NCI-H2029 (cell line): ENCODE measurements around the gene SEMA5B.

Source experiments
- DNase-seq: peaks from one replicate; lab custom pipeline; 2025; lab: John Stamatoyannopoulos, UW

SEMA5B gene

GRCh38 chr3:122943828-122944190 lies 83.8 kb downstream of the SEMA5B start:
- DNase-seq, result no peak

GRCh38 chr3:122942937-122943827 lies 84.4 kb downstream of the SEMA5B start:
- peak; percentile 44 for DNase-seq

DNA sequence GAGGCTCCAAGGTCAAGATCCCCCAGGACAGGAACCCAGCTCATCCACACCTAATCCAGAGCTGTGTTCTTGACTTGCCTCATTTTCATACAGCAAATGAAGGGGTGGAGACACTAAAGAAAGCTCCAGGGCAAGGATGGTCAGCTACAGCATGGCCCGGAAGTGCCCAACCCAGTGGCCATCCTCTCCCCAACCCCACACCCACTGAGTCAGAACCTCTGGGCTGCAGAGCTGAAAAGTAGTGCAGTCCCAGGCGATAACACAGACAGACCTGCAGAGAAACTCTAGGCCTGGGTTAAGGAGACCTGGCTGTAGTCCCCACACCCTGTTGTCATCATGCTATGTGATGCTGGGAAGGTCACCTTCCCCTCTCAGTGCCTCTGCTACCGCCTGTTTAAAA lies 85.3 kb downstream of the SEMA5B start:
- DNase-seq, result no peak

- no peak for DNase-seq
Measured at GRCh38 chr3:122941228-122942206, 86.0 kb downstream of the SEMA5B start.

GRCh38 chr3:122940628-122941086 lies 86.9 kb downstream of the SEMA5B start:
- no peak for DNase-seq

DNA sequence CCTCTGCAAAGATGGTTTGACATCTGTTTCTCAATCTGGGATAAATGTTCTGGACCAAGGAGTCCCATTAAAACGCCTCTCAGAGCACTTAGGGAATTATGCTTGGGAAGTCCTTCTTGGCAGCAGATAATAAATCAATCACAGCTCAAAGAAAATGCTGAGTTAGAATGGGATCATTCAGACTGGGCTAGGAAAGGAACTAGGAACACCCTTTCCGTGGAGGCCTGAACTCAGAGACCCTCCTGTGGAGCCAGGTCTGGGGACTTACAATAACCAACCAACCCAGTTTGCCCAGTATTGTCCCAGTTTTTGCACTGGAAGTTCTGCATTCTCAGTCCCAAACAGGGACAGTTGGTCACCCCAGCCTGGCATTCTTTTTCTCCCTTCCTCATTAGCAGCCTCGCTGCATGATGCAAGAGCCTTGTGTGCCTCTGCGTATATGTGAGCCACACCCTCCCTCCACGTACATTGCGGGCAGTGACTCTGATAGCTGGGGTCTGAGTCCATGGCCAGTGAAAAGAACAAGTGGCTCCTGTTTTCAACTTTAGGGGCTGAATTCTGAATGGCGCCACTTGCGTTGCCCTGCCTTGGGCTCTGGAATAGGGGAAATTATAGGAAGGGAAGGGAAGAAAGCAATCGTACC lies 88.7 kb downstream of the SEMA5B start:
- DNase-seq, result no peak

DNA sequence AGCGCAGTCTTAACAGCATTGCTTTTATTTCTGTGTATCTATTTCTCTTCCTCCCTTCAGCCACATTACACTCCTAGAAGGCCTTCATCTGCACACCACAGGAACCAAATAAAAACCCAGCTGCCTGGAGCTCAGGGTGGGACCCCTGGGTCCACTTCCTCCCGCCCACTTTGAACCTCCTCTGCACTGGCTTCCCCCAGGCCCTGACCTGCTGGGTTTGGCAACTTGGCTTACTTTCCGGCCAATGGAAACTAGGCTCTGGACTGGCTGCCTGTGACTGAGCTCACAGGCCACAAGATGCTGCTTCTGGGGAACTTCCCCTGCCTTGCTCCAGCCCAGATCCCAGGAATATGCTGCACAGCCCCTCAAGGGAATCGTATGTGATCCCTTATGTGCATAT lies 89.8 kb downstream of the SEMA5B start:
- DNase-seq, result no peak

DNA sequence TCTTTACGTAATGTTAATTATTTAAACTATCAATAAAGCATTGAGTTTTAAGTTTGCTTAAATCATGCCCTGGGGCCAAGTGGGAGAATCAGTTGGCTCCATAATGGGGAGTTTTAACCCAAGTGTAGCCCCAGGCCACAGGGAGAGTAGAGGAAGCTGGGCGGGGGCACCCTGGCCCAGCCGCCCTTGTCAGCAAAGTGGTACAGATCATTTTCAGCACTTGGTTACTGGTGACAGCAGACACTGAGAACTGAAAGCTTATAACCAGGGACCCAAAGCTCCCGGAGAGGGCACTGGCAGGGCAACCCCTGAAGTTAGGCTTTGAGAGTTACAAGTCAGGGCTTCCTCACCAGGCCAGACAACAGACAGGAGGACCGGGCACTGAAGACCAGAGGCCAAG lies 90.6 kb downstream of the SEMA5B start:
- no peak for DNase-seq

DNA sequence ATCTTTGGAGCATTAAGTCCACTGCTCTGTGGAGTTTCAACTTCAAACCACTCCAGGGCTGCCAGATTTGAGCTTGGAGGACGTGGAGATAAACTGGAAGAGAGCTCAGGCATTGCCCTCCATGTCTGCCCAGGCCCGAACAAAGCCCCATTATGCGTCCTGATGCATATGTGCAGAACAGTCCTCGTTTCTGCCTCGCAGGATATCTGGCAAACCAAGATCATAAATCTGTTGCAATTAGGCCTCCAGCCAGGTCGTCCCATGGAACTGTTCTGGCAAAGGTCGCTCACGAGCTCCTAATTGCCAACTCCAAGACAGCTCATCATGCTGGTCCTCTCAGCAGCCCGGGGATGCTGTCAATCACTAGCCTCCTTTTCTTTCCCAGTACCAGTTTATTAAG lies 91.2 kb downstream of the SEMA5B start:
- no peak for DNase-seq

DNA sequence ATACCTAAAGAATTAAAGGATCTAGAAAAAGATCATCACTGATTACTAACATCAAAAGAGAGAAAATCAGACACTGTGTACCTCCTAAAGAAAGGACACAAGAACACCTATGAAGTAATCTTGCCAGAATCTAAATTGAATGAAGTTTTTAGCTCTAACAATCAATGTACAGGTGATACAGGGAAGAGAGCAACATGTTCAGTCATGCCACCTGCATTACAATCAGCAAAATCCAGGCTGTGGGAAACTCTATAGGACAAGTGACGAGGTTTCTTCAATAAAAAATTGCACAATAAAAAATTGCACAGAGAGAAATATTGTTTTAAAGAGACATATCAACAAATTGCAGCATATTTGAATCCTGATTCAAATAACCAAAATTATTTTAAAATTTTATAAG lies 93.3 kb downstream of the SEMA5B start:
- no peak for DNase-seq

DNA sequence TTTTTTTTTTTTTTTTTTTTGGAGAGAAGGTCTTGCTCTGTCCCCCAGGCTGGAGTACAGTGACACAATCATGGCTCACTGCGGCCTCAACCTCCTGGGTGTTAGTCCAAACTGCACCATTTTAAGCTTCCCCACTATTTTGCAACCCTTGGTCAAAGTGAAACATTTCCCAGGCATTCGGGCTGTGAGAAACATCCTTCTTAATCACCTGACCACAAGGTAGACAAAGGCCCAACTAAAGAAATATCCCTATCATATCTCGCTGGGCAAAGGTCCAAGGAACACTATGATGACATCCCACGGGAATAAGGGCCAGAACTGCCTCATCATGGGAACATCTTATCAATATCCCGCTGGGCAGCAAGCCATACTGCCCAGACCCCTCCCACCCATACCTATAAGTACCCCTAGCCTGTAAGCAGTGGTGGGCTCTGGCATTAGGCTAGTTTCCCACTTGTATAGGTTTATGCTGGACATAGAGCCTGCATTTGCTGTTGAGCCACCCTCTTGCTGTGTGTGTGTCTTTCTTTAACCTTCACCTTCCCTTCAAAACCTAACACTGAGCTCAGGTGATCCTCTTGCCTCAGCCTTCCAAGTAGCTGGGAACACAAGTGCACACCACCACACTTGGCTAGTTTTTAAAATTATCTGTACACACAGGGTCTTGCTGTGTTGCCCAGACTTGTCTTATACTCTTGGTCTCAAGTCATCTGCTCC lies 95.2 kb downstream of the SEMA5B start:
- no peak for DNase-seq

- no peak for DNase-seq
Measured at GRCh38 chr3:122931636-122932035, 95.9 kb downstream of the SEMA5B start.

DNA sequence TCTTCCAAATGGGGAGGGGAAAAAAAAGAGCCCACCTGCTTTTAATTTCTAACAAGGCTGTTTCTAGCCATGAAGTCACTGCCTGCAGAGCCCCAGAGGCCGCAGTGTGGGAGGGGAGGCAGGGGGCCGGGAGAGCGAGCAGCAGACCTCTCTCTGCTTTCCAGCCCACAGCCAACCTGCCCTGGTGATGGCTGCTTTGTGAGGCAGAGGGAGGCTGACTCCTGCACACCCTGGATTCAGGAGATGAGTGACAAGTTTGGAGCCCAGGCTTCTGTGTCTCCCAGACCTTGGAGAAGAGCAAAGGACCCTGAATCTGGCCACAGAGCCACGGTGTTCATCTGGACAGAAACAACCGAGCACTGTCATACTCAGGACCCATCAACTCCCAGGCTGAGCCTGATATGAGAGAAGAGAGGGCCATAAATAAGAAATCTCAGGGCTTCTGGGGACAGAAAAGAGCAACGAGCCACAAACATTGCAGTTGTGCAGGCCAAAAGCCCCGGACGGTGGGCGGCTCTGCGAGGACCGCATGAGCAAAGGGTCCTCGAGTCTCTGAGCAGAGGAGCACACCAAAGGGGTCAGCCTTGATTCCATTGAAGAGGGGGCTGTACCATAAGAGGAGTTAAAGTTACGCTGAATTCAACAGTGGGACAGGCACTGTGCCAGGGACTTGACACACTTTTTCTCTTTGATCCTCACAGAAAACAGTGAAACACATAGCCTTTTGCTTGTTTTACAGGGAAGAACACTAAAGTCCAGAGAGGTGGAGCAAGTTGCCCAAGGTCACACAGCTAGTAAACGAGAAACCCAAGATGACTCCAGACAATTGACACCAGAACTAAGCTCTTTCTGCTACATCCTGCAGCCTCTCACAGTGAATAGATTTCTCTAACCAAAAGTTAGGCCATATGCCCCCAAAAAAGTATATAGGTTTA lies 97.2 kb downstream of the SEMA5B start:
- no peak for DNase-seq

- no peak for DNase-seq
Measured at GRCh38 chr3:122929188-122930062, 98.1 kb downstream of the SEMA5B start.

DNA sequence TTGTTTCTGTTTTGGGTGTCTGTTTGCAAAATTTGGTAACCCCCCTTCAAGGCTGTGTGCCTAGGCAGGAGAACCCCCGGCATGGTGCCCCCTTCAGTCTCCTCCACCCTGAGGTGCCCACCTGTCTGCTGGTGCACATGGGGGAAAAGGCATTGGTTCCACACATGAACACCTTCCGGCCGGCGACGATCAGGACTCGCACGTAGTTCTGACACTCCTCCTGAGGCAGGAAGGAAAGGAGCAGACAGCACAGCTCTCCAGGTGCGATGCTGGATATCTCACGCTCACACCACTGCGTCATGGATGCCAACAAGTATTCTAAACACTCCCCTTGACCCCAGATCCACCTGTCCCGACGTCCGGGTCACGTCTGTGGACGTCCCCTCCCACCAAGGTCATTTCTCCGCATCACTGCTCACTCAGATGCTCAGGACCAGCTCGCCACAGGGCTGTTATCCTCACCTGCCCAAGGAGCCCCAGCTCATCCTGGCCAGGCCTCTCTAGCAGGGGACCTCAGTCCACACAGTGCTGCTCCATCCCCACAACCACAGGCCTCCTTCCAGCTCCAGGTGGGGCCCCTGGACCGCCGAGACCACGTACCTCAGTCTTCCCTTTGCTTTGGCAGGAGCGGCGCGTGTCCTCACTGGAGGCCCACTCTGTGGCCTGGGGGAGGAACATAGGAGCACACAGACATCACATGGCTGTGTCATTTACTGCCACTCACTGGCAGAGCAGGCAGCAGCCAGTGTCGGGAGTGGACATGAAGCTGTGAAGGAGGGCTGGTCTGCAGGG lies 99.0 kb downstream of the SEMA5B start:
- no peak for DNase-seq

- DNase-seq, result no peak
Measured at GRCh38 chr3:122927726-122928125, 99.8 kb downstream of the SEMA5B start.

DNA sequence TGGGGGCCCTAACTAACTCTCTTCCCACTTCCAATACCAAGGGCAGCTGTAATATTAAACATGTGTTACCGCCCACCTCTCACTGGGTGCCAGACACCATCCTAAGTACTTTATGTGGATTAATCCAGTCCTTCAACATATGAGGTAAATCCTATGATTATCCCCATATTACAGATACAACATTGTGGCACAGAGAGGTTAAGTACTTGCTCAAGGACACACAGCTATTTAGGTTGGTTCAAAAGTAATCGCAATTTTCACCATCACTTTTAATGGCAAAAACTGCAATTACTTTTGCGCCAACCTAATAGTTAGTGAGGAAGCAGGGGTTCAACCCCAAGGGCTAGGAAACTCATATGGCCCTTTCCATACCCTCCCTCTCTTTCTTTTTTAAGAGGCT lies 100.8 kb downstream of the SEMA5B start:
- no peak for DNase-seq

DNA sequence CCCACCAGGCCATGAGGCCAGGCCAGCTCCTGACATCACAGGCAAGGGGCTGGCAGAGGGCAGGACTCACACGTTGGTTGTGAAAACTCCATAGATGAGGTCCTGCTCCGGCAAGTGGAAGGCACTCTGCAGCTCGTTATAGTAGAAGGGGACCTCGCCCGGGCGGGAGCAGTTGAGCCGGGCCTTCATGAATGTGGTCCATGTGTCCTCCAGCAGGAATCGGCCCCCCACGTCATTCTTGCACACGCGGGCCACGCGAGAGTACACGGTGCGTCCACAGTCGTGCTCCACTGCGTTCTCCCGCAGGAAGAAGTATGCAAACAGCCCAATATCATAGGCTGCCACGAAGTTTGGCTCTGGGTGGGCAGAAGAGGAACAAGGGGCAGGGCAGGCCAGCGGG lies 101.2 kb downstream of the SEMA5B start:
- DNase-seq, result no peak

- no peak for DNase-seq
Measured at GRCh38 chr3:122925756-122926155, 101.8 kb downstream of the SEMA5B start.
